Activated CD4-positive, alpha-beta memory T cell treated with anti-CD3 and anti-CD28 coated beads, Interleukin-2, amount 10 ng/mL, durations not matched to agents 7 days and 5 days (primary cell): ENCODE measurements around the gene VPS37D. TPM values are rescaled to one million over a fixed set of nuclear protein-coding genes. Genes with fewer than 3 reads are reported as not detected.

Source experiments
- CTCF ChIA-PET: fragments of 350-600 bp; sonication (Branson Sonifier 250); formaldehyde crosslinking; loops from one replicate; lab custom pipeline; 2021; ENCODE audit warnings: antibody characterized with exemption, inconsistent platforms; lab: Charles Lee
- POLR2A ChIA-PET: fragments of 350-600 bp; sonication (Branson Sonifier 250); formaldehyde crosslinking; loops from one replicate; lab custom pipeline; 2021; ENCODE audit warnings: antibody characterized with exemption; lab: Charles Lee
- DNase-seq: peaks from one replicate; pipeline ENCODE4 v3.0.0-alpha.2; 2020
- H3K27ac Mint-ChIP-seq: one replicate; pipeline ENCODE4 v1.8.0; 2021; ENCODE audit warnings: mild to moderate bottlenecking, mixed read lengths
- H3K27me3 Mint-ChIP-seq: one replicate; pipeline ENCODE4 v1.8.0; 2021; ENCODE audit warnings: mixed read lengths
- H3K36me3 Mint-ChIP-seq: one replicate; pipeline ENCODE4 v1.8.0; 2021; ENCODE audit warnings: low read depth, mixed read lengths
- H3K4me1 Mint-ChIP-seq: one replicate; pipeline ENCODE4 v1.8.0; 2021; ENCODE audit warnings: mixed read lengths
- H3K4me3 Mint-ChIP-seq: one replicate; pipeline ENCODE4 v1.8.0; 2021; ENCODE audit warnings: mild to moderate bottlenecking, mixed read lengths
- H3K9me3 Mint-ChIP-seq: one replicate; pipeline ENCODE4 v1.8.0; 2021; ENCODE audit warnings: mixed read lengths
- total RNA-seq, 2 experiments: library from RNA; stranded (reverse); gene quantifications; one replicate each; pipeline ENCODE4 v1.2.3, GENCODE V29; 2021

Gene VPS37D
- total RNA-seq, 2 experiments from 2014 or later = 0.33 to 0.40 TPM

DNA sequence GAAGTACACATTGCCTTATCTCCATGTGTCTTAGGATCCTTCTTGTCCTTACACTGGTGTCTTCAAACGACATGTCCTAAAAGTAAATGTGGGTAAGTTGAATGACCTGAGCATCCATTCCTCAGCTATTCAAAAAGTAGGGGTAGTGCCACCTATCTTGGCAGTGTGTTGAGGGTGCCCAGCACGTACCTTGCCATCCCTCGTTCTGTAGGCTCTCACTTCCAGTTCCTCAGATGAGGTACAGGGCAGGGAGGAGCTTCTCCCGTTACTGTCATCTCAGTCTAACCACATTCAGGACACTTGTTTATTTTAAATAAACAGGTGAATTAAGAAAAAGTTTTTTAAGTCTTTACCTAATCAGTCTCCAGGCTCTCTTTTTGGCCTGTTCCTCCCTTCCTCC is 28.7 kb downstream of the VPS37D start:
- Mint-ChIP-seq H3K36me3 (peaks cover 54% of the 10 kb centered on the region), H3K4me3 (no peak overlapping the region), H3K9me3 (no peaks in the 10 kb centered on the region), H3K27me3 (no peaks in the 10 kb centered on the region), H3K27ac (no peak overlapping the region), H3K4me1 (no peaks in the 10 kb centered on the region)
- ChIA-PET POLR2A (interaction anchor here (1.5 kb wide), 1 partner anchor 9 kb away, joined by 4 read pairs; no protein-coding TSS in a partner anchor), CTCF (interaction anchor here (0.9 to 1.3 kb wide), 2 partner anchors 29 to 38 kb away, joined by 3 to 4 read pairs; no protein-coding TSS in a partner anchor)
- no peak for DNase-seq

- no peaks in the 10 kb centered on the region for H3K27me3 Mint-ChIP-seq
- no peak for DNase-seq
- no peak overlapping the region for H3K4me3 Mint-ChIP-seq
- POLR2A ChIA-PET = interaction anchor here (0.7 to 2.3 kb wide), 2 partner anchors 13 to 88 kb away, joined by 3 to 7 read pairs; no protein-coding TSS in a partner anchor
- no peaks in the 10 kb centered on the region for H3K4me1 Mint-ChIP-seq
- CTCF ChIA-PET = interaction anchor here (0.6 kb wide), 1 partner anchor 744 kb away, joined by 5 read pairs; no protein-coding TSS in a partner anchor
- H3K36me3 Mint-ChIP-seq = peaks cover 50% of the 10 kb centered on the region
- no peak overlapping the region for H3K27ac Mint-ChIP-seq
- no peaks in the 10 kb centered on the region for H3K9me3 Mint-ChIP-seq
These were observed 30.8 kb downstream of the VPS37D start for GRCh38 chr7:73698410-73698809.

- no peak for DNase-seq
- Mint-ChIP-seq H3K4me3 (no peak overlapping the region), H3K9me3 (no peaks in the 10 kb centered on the region), H3K4me1 (peaks cover 1% of the 10 kb centered on the region), H3K27ac (no peak overlapping the region), H3K27me3 (no peaks in the 10 kb centered on the region), H3K36me3 (peaks cover 45% of the 10 kb centered on the region)
- ChIA-PET POLR2A (interaction anchor here (1.0 kb wide), 1 partner anchor 12 kb away, joined by 4 read pairs; no protein-coding TSS in a partner anchor), CTCF (interaction anchor here (0.7 kb wide), 1 partner anchor 93 kb away, joined by 3 read pairs; no protein-coding TSS in a partner anchor)
These were observed 31.9 kb downstream of the VPS37D start for GRCh38 chr7:73699370-73700068.

GRCh38 chr7:73700069-73700423 is 32.4 kb downstream of the VPS37D start:
- Mint-ChIP-seq H3K36me3 (peaks cover 43% of the 10 kb centered on the region), H3K4me1 (peaks cover 1% of the 10 kb centered on the region), H3K4me3 (no peak overlapping the region), H3K27me3 (no peaks in the 10 kb centered on the region), H3K9me3 (no peaks in the 10 kb centered on the region), H3K27ac (no peak overlapping the region)
- CTCF ChIA-PET = interaction anchor here (0.7 kb wide), 1 partner anchor 93 kb away, joined by 3 read pairs; no protein-coding TSS in a partner anchor
- no peak for DNase-seq
- POLR2A ChIA-PET = interaction anchor here (1.0 kb wide), 1 partner anchor 11 kb away, joined by 4 read pairs; no protein-coding TSS in a partner anchor

GRCh38 chr7:73700581-73701134 is 33.0 kb downstream of the VPS37D start:
- H3K9me3 Mint-ChIP-seq = no peaks in the 10 kb centered on the region
- DNase-seq = no peak
- no peak overlapping the region for H3K4me3 Mint-ChIP-seq
- peaks cover 3% of the 10 kb centered on the region for H3K4me1 Mint-ChIP-seq
- CTCF ChIA-PET = interaction anchor here (0.7 to 1.5 kb wide), 5 partner anchors 13 to 549 kb away, joined by 3 to 7 read pairs (median 4); no protein-coding TSS in a partner anchor
- POLR2A ChIA-PET = interaction anchor here (0.7 to 1.2 kb wide), 2 partner anchors 38 to 993 kb away, joined by 3 to 4 read pairs; partner anchors contain the start of gene ABHD11
- peaks cover 40% of the 10 kb centered on the region for H3K36me3 Mint-ChIP-seq
- no peaks in the 10 kb centered on the region for H3K27me3 Mint-ChIP-seq
- no peak overlapping the region for H3K27ac Mint-ChIP-seq

GRCh38 chr7:73701357-73701995 is 33.8 kb downstream of the VPS37D start:
- CTCF ChIA-PET = interaction anchor here (0.6 to 1.5 kb wide), 9 partner anchors 10 to 548 kb away, joined by 3 to 7 read pairs (median 3); no protein-coding TSS in a partner anchor
- H3K4me1 Mint-ChIP-seq = peaks cover 5% of the 10 kb centered on the region
- H3K9me3 Mint-ChIP-seq = no peaks in the 10 kb centered on the region
- H3K27ac Mint-ChIP-seq = no peak overlapping the region
- POLR2A ChIA-PET = interaction anchor here (0.7 to 1.8 kb wide), 4 partner anchors 10 to 994 kb away, joined by 3 to 8 read pairs (median 4); partner anchors contain the start of gene ABHD11
- DNase-seq = no peak
- peaks cover 38% of the 10 kb centered on the region for H3K36me3 Mint-ChIP-seq
- no peak overlapping the region for H3K4me3 Mint-ChIP-seq
- no peaks in the 10 kb centered on the region for H3K27me3 Mint-ChIP-seq

DNA sequence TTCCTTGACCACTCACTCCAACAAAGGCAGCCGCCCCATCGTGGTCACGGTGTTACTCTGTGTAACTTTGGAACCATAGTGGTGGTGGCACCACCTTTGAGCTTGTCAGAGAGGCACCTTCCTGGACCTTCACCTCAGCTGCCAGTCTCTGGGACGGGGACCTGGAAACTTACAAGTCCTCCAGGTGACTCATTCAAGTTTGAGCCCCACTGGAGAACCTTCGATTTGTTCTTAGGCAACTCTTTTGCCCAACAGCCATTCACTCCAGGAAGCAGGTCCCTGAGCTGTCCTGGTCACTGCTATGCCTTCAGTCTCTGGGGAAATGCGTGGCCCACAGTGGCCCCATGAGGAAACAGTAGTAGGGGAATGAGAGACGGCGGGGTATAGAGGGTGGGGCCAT is 34.6 kb downstream of the VPS37D start:
- POLR2A ChIA-PET = interaction anchor here (1.1 to 1.8 kb wide), 3 partner anchors 9 to 16 kb away, joined by 3 to 8 read pairs (median 4); no protein-coding TSS in a partner anchor
- peaks cover 10% of the 10 kb centered on the region for H3K4me1 Mint-ChIP-seq
- H3K27ac Mint-ChIP-seq = no peak overlapping the region
- no peak for DNase-seq
- no peak overlapping the region for H3K4me3 Mint-ChIP-seq
- CTCF ChIA-PET = interaction anchor here (0.9 to 1.5 kb wide), 3 partner anchors 9 to 95 kb away, joined by 3 to 7 read pairs (median 3); no protein-coding TSS in a partner anchor
- H3K9me3 Mint-ChIP-seq = no peaks in the 10 kb centered on the region
- no peaks in the 10 kb centered on the region for H3K27me3 Mint-ChIP-seq
- H3K36me3 Mint-ChIP-seq = peaks cover 37% of the 10 kb centered on the region

- POLR2A ChIA-PET = interaction anchor here (0.7 to 1.8 kb wide), 4 partner anchors 8 to 96 kb away, joined by 3 to 8 read pairs (median 4); no protein-coding TSS in a partner anchor
- CTCF ChIA-PET = interaction anchor here (1.0 kb wide), 1 partner anchor 36 kb away, joined by 3 read pairs; no protein-coding TSS in a partner anchor
- Mint-ChIP-seq H3K27me3 (no peaks in the 10 kb centered on the region), H3K9me3 (no peaks in the 10 kb centered on the region), H3K36me3 (peaks cover 33% of the 10 kb centered on the region), H3K4me3 (no peak overlapping the region), H3K27ac (no peak overlapping the region), H3K4me1 (peaks cover 12% of the 10 kb centered on the region)
- DNase-seq = no peak
These were observed 35.0 kb downstream of the VPS37D start for GRCh38 chr7:73702665-73703064.

- no peak overlapping the region for H3K4me3 Mint-ChIP-seq
- H3K27me3 Mint-ChIP-seq = no peaks in the 10 kb centered on the region
- peaks cover 12% of the 10 kb centered on the region for H3K4me1 Mint-ChIP-seq
- H3K27ac Mint-ChIP-seq = no peak overlapping the region
- DNase-seq = no peak
- no peaks in the 10 kb centered on the region for H3K9me3 Mint-ChIP-seq
- CTCF ChIA-PET = no interaction called here
- peaks cover 27% of the 10 kb centered on the region for H3K36me3 Mint-ChIP-seq
- POLR2A ChIA-PET = interaction anchor here (0.7 to 1.8 kb wide), 4 partner anchors 12 to 97 kb away, joined by 3 to 8 read pairs (median 3); partner anchors contain the start of genes BUD23 and DNAJC30
These were observed 35.6 kb downstream of the VPS37D start for GRCh38 chr7:73703225-73703624.

GRCh38 chr7:73703757-73704639 is 36.4 kb downstream of the VPS37D start:
- Mint-ChIP-seq H3K27ac (no peak overlapping the region), H3K36me3 (peaks cover 19% of the 10 kb centered on the region), H3K4me1 (peaks cover 12% of the 10 kb centered on the region), H3K4me3 (no peak overlapping the region), H3K27me3 (no peaks in the 10 kb centered on the region), H3K9me3 (no peaks in the 10 kb centered on the region)
- ChIA-PET CTCF (no interaction called here), POLR2A (interaction anchor here (1.1 kb wide), 1 partner anchor 21 kb away, joined by 3 read pairs; the partner anchor contains the start of genes BUD23 and DNAJC30)
- no peak for DNase-seq

DNA sequence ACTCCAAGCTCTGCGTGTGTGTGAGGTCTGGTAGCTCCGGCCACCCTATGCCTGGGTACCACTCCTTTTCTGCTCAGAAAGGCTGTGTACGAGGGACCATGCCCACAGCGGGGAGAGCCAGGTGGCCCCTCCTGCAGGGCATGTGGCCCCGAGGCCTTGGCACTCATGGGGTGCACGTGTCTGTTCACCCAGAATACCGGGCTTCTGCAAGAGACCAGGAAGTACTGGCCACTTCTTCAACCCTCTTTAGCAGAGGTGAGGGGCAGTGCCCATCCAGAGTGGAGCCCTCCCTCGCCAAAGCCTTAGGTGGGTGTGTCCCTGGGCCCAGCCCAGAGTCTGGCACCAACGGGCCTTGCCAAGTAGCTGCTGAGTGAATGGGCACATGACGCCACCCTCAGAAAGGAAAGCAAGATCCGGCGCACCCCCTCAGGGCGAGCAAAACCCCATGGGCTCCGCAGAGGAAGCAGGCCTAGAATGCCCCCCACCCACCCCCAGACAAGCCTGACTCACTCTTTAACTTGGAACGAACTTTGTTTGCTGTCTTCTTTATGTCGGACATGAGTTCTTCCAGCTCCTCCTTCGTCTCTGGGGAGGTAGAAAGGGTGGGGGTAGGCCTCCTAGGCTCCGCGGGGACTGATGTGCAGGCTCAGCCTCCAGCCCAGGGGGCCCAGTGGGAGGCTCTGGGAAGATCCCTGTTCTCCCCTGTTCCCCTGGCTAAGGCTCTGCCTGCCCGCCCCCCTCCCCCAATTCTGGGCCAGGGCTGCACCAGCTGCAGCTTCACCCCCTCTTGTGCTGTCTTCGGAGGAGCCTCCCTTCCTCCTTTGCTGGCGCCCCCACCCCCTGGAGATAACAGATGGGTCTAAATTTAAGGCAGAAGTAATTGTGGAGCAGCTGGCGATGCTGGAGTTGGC is 37.3 kb downstream of the VPS37D start:
- ChIA-PET POLR2A (interaction anchor here (1.0 to 2.4 kb wide), 5 partner anchors 8 to 21 kb away, joined by 3 to 7 read pairs (median 3); partner anchors contain the start of genes BUD23 and DNAJC30), CTCF (interaction anchor here (1.2 kb wide), 1 partner anchor 29 kb away, joined by 3 read pairs; no protein-coding TSS in a partner anchor)

More for the DNA sequence above, 37.3 kb downstream of the VPS37D start:
- Mint-ChIP-seq H3K27ac (no peak overlapping the region), H3K36me3 (peaks cover 15% of the 10 kb centered on the region), H3K9me3 (no peaks in the 10 kb centered on the region), H3K4me1 (peaks cover 12% of the 10 kb centered on the region), H3K27me3 (no peaks in the 10 kb centered on the region), H3K4me3 (no peak overlapping the region)
- DNase-seq = no peak
